GM21528 (cell line): ENCODE results near the gene EML6.

Experiments used
- ATAC-seq: cut with Tn5 transposase; IDR thresholded peaks from one replicate; pipeline ENCODE4 v1.9.1; 2021; ENCODE audit warnings: mild to moderate bottlenecking, moderate library complexity; ENCODE audit not compliant: unreplicated experiment, low FRiP score

The EML6 gene

GRCh38 chr2:54750040-54750439 lies 26.6 kb downstream of the EML6 start:
- no peak for ATAC-seq

- ATAC-seq: no peak
These were observed 29.0 kb downstream of the EML6 start for GRCh38 chr2:54752439-54752838.

GRCh38 chr2:54755641-54756326 lies 32.3 kb downstream of the EML6 start:
- peak; percentile 77 for ATAC-seq

GRCh38 chr2:54757500-54757899 lies 34.0 kb downstream of the EML6 start:
- no peak for ATAC-seq

- ATAC-seq: no peak
These were observed 35.5 kb downstream of the EML6 start for GRCh38 chr2:54758951-54759350.

GRCh38 chr2:54760310-54760709 lies 36.8 kb downstream of the EML6 start:
- ATAC-seq: no peak

GRCh38 chr2:54763636-54764291 lies 40.3 kb downstream of the EML6 start:
- no peak for ATAC-seq

- no peak for ATAC-seq
These were observed 44.5 kb downstream of the EML6 start for GRCh38 chr2:54767921-54768320.

- no peak for ATAC-seq
These were observed 45.4 kb downstream of the EML6 start for GRCh38 chr2:54768772-54769428.

GRCh38 chr2:54770211-54770610 lies 46.7 kb downstream of the EML6 start:
- ATAC-seq: no peak

- no peak for ATAC-seq
These were observed 47.2 kb downstream of the EML6 start for GRCh38 chr2:54770676-54771075.

GRCh38 chr2:54771166-54771885 lies 47.9 kb downstream of the EML6 start:
- ATAC-seq: no peak

- ATAC-seq: no peak
These were observed 48.6 kb downstream of the EML6 start for GRCh38 chr2:54772110-54772509.

- no peak for ATAC-seq
These were observed 49.1 kb downstream of the EML6 start for GRCh38 chr2:54772531-54772930.

- ATAC-seq: no peak
These were observed 49.8 kb downstream of the EML6 start for GRCh38 chr2:54773233-54773632.

GRCh38 chr2:54773838-54774237 lies 50.4 kb downstream of the EML6 start:
- no peak for ATAC-seq

GRCh38 chr2:54775710-54776109 lies 52.2 kb downstream of the EML6 start:
- ATAC-seq: no peak

GRCh38 chr2:54776494-54776893 lies 53.0 kb downstream of the EML6 start:
- ATAC-seq: no peak

GRCh38 chr2:54783349-54783748 lies 59.9 kb downstream of the EML6 start:
- ATAC-seq: no peak

- no peak for ATAC-seq
These were observed 63.8 kb downstream of the EML6 start for GRCh38 chr2:54787270-54787669.

- ATAC-seq: no peak
These were observed 64.4 kb downstream of the EML6 start for GRCh38 chr2:54787755-54788366.
